KOPT-K1 (cell line): ENCODE measurements around the gene COL24A1.

Source experiments
- H3K27ac ChIP-seq: fragments of 200-600 bp; sonication (generic); 2 replicates; pipeline ENCODE4 v1.5.1; 2016; ENCODE audit warnings: antibody characterized with exemption, mild to moderate bottlenecking, low read depth, low read length; ENCODE audit not compliant: poor library complexity, severe bottlenecking
- H3K36me3 ChIP-seq: fragments of 200-600 bp; sonication (generic); 2 replicates; pipeline ENCODE4 v1.5.1; 2017; ENCODE audit warnings: antibody characterized with exemption, mild to moderate bottlenecking, low read length, moderate library complexity; ENCODE audit not compliant: insufficient read depth
- H3K9me3 ChIP-seq: fragments of 200-600 bp; sonication (generic); 2 replicates; pipeline ENCODE4 v1.5.1; 2017; ENCODE audit warnings: antibody characterized with exemption, low read length, mild to moderate bottlenecking; ENCODE audit not compliant: insufficient read depth, poor library complexity, severe bottlenecking

COL24A1 gene

DNA sequence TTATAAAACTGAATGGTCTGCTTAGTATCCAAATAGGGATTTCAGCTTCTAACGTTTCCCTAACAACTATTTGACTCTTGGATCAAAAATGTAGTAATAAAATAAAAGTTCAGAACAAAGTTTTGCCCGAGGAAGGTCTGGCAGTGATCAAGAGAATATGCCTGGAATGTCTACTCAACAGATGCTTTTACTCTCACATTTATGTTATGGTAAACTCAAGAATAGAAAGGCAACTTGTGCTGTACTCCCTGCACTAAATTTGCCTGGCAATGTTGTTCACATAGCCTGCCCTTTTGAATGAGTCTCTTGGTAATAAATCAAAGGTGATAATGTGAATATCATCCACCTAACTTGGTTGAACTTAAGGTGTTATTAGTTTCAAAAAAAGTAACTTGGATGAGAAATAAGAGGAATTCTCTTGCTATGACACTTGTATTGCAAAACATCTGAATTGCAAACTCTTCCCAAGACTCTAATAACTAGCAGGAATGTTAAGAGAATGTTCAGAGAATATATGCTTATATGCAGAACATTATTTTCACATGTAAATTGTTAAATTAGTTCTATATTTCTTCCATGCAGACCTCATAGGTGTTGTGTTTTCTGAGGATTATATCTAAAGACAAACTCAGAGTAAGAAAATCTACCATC, 215.8 kb downstream of the COL24A1 start:
- H3K36me3 ChIP-seq, result no peaks in the 10 kb centered on the region
- no peak overlapping the region for H3K27ac ChIP-seq
- H3K9me3 ChIP-seq, result no peaks in the 10 kb centered on the region

- H3K36me3 ChIP-seq, result no peaks in the 10 kb centered on the region
- no peaks in the 10 kb centered on the region for H3K9me3 ChIP-seq
- H3K27ac ChIP-seq, result no peak overlapping the region
Measured at GRCh38 chr1:85938829-85939228, 217.7 kb downstream of the COL24A1 start.

DNA sequence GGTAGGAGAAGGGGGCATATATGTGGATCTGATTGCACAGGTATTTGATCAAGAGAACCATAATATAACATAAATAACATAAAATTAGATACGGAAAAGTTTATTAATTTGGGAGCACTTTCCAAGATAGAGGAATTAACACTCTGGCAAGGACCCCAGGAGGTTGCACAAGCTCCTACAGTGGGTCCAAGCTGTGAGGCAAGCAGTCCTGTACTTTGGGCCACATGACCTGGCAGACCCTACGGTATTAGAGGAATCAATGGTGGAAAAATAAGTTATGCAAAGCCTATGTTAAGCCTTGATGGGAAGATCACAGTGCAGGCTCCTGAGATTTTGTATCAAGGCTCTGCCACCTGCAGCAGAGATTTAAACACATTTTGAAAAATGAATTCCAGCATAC, 220.1 kb downstream of the COL24A1 start:
- Histone ChIP-seq H3K9me3 (no peaks in the 10 kb centered on the region), H3K27ac (no peak overlapping the region), H3K36me3 (no peaks in the 10 kb centered on the region)

DNA sequence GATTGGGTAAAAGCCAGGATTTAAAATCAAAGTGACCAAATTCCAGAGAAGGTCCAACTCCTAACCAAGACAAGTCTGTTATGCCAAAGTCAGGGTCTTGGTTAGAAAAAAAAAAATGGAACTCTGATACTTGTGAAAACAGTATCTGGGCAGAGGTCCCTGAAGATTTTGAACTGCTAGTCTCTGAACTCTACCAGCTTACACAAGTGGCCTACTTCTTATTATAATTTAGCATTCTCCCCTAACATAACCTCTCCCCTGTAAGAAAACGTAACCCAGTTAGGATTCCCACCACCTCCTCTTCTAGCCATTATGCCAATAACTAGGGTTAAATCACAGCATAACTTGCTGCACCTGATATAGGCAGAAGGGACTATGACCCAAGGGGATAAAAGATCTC, 220.5 kb downstream of the COL24A1 start:
- Histone ChIP-seq H3K36me3 (no peaks in the 10 kb centered on the region), H3K9me3 (no peaks in the 10 kb centered on the region), H3K27ac (no peak overlapping the region)

GRCh38 chr1:85935234-85935633, 221.3 kb downstream of the COL24A1 start:
- no peaks in the 10 kb centered on the region for H3K36me3 ChIP-seq
- no peaks in the 10 kb centered on the region for H3K9me3 ChIP-seq
- H3K27ac ChIP-seq, result no peak overlapping the region

DNA sequence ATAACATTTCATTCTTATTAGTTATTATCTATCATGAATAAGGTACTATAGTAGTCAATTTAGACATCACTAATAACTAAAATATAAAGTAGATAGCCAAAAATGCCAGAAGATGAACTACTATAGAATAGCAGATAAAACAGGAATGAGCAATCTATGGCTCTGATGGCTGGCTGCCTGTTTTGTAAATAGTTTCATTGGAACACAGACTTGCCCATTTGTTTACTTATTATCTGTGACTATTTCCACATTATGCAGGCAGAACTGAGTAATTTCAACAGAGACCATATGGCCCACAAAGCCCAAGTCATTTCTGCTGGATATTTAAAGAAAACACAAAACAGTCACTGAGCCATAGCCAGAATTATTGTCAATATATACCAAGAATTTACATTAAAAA, 222.1 kb downstream of the COL24A1 start:
- Histone ChIP-seq H3K27ac (no peak overlapping the region), H3K36me3 (no peaks in the 10 kb centered on the region), H3K9me3 (no peaks in the 10 kb centered on the region)

DNA sequence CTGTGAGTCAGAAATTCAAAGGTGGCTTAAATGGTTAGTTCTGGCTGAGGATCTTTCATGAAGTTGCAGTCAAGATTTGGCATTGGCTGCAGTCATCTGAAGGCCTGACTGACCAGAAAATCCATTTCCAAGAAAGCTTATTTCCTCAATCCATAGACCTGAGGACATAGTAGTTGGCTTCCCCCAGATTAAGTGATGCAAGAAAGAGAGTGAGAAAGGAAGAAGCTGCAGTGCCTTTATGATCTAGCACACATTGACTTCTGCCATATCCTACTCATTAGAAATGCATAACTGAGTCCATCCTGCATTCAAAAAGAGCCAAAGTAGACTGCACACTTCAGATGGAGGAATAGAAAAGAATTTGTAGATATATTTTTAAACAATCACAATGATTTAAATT, 222.6 kb downstream of the COL24A1 start:
- Histone ChIP-seq H3K36me3 (no peaks in the 10 kb centered on the region), H3K27ac (no peak overlapping the region), H3K9me3 (no peaks in the 10 kb centered on the region)

DNA sequence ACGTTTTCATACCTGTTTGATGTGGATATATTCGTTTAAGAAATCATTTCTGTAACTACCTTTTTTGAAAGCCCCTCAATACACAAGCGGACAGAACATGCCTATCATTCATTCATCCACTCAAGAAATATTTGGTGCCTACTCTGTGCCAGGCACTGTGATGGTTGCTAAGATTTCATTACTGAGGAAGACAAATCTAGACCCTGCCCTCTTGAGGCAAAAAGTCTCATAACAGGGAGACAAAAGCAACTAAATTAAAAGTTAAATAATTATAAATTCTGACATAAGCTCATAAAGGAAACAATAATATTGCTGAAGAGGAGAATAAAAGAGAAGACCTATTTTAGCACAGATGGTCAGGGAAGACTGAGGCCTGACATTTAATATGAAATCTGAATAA, 244.8 kb downstream of the COL24A1 start:
- Histone ChIP-seq H3K36me3 (no peaks in the 10 kb centered on the region), H3K27ac (no peak overlapping the region), H3K9me3 (no peaks in the 10 kb centered on the region)

- Histone ChIP-seq H3K36me3 (no peaks in the 10 kb centered on the region), H3K27ac (no peak overlapping the region), H3K9me3 (peaks cover 3% of the 10 kb centered on the region)
Measured at GRCh38 chr1:85900921-85901320, 255.7 kb downstream of the COL24A1 start.

DNA sequence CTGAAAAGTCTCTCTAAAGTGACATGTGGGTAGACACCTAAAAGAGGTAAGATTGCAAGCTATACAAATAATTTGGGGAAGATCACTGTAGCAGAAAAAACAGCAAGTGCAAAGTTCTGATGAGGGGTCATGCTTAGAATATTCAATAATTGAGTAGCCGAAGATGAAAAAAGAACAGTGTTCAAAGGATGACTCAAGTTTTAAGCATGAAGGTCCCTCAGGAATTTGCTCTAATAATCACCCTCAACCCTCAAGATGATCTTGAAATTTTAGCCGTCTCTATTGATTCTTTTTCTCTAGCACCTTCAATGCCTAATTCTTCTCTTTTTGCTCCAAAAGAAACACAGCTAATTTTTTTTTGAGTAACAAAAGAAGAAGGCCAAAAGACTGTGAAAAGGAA, 257.7 kb downstream of the COL24A1 start:
- Histone ChIP-seq H3K9me3 (peaks cover 3% of the 10 kb centered on the region), H3K36me3 (no peaks in the 10 kb centered on the region), H3K27ac (no peak overlapping the region)

DNA sequence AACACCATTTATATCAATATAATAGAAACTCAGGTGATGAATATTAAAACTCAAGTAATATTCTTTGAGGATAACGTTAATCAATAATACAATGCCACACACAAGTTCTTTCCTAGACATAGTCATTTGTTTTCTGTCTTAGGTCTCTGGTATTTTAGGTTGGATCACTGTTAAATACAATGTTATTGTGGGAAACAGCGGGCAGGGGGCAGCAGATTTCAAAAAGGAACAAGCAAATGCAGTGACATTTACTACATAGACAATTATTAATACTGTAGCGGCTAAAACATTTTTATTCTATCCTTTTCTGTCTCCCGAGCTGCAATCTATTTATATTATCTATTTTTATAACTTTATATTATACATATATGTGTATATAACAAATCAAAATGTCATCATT, 261.9 kb downstream of the COL24A1 start:
- H3K9me3 ChIP-seq, result no peaks in the 10 kb centered on the region
- no peak overlapping the region for H3K27ac ChIP-seq
- H3K36me3 ChIP-seq, result no peaks in the 10 kb centered on the region

GRCh38 chr1:85892366-85892765, 264.2 kb downstream of the COL24A1 start:
- no peaks in the 10 kb centered on the region for H3K36me3 ChIP-seq
- H3K27ac ChIP-seq, result no peak overlapping the region
- no peaks in the 10 kb centered on the region for H3K9me3 ChIP-seq

DNA sequence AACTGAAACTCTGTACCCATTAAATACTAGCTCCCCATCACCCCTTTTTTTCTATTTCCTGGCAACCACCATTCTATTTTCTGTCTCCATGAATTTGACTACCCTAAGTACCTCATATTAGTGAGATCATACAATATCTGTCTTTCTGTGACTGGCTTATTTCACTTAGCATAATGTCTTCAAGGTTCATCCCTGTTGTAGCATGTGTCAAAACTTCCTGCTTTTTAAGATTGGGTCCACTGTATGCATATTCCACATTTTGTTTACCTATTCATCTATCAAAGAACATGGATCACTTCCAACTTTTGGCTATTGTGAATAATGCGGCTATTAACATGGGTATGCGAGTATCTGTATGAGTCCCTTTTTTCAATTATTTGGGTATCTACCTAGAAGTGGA, 266.7 kb downstream of the COL24A1 start:
- H3K9me3 ChIP-seq, result no peaks in the 10 kb centered on the region
- H3K36me3 ChIP-seq, result no peaks in the 10 kb centered on the region
- H3K27ac ChIP-seq, result no peak overlapping the region

DNA sequence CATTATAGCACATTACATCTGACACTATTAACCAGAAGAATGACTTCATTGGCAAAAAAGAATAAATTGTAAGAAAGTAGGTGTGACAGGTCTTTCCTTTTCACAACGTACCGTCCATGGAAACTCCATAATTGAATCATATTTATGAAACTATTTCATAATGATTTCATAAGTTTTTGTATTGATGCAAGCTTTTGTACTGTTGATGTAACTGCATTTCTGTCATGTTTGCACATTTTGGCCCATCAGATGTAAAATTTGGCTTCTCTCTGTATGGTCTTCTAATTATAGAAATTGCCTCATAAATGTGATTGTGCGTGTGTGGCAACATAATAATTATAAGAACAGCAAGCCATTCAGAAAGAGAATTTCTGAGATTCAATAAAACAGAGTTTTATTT, 267.7 kb downstream of the COL24A1 start:
- Histone ChIP-seq H3K27ac (no peak overlapping the region), H3K36me3 (no peaks in the 10 kb centered on the region), H3K9me3 (no peaks in the 10 kb centered on the region)

DNA sequence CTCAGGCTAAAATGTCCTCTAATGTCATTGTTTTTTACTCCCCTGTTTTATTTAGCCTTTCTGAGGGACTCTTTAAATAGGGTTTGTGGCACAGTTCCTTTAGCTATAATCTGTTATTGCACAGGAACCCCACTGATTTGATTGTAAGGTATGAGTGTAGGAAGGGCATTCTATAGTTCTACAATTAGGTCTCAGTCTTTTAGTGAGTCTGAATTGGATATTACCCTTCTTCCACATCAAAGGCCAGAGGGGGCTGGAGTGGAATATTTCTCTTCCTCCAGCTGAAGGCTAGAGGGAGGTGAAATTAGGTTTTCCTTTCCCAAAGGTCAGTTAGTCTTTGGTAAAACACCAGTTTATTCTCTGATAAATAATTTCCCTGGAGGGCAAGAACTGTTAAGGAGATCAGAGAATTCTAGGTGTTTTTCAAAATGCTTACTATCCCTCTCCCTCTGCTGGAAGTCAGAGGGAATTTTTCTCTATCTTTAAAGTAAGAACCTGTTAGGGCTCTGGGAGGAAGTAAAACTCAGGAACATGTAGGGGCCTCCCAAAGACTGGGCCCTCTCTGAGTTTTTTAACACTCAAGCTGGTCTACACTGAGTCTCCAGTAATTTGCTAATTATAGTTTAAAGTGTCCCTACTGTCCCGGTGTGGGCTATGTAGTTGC, 272.1 kb downstream of the COL24A1 start:
- no peaks in the 10 kb centered on the region for H3K36me3 ChIP-seq
- no peaks in the 10 kb centered on the region for H3K9me3 ChIP-seq
- no peak overlapping the region for H3K27ac ChIP-seq

DNA sequence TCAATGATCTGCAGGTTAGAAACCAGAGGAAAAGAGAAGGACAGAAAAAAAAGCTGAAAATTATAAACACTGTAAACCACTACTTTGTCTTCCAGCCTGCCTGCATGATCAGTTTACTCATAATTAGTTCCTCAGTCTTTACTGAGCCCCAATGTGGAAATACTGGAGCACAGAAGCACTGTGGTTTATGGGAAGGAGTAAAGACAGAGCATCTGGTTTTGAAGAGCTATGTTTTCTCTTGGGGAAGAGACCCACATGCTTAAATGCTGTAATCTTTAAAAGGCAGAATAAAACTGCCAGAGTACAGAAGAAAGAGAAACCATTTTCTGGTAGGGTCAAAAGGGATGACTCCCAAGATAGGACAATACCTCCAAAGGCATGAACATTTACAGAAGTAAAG, 289.4 kb downstream of the COL24A1 start:
- no peaks in the 10 kb centered on the region for H3K9me3 ChIP-seq
- H3K36me3 ChIP-seq, result no peaks in the 10 kb centered on the region
- no peak overlapping the region for H3K27ac ChIP-seq
